ENCODE results near the gene ATP2B2.

GRCh38 chr3:10523561-10523960, 18.2 kb upstream of the ATP2B2 start:
- no peak for TF ChIP-seq EZH2phosphoT487 (IDR thresholded peaks at IDR 0.05; ENCODE audit: borderline replicate concordance, low read depth, low read length)
- TF ChIP-seq, protein P1, sequence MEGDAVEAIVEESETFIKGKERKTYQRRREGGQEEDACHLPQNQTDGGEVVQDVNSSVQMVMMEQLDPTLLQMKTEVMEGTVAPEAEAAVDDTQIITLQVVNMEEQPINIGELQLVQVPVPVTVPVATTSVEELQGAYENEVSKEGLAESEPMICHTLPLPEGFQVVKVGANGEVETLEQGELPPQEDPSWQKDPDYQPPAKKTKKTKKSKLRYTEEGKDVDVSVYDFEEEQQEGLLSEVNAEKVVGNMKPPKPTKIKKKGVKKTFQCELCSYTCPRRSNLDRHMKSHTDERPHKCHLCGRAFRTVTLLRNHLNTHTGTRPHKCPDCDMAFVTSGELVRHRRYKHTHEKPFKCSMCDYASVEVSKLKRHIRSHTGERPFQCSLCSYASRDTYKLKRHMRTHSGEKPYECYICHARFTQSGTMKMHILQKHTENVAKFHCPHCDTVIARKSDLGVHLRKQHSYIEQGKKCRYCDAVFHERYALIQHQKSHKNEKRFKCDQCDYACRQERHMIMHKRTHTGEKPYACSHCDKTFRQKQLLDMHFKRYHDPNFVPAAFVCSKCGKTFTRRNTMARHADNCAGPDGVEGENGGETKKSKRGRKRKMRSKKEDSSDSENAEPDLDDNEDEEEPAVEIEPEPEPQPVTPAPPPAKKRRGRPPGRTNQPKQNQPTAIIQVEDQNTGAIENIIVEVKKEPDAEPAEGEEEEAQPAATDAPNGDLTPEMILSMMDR (conservative IDR thresholded peaks at IDR 0.05; ENCODE audit: low read length) = no peak
